HCT116 (cell line): ENCODE measurements around the gene ZNF516. TPM values are rescaled to one million over a fixed set of nuclear protein-coding genes. Genes with fewer than 3 reads are reported as not detected.

ENCODE experiments used
- ATAC-seq: fragments of 200-7000 bp; cut with Tn5 transposase; 2 replicates; pipeline ENCODE4 v1.9.1; 2020; ENCODE audit warnings: mild to moderate bottlenecking, moderate library complexity
- BruUV-seq: library from RNA; stranded (reverse); fragments of 400-500 nt; replicated peaks from 2 replicates; lab custom pipeline; 2021; lab: Mats Ljungman, UMichigan
- CTCF ChIA-PET: fragments of 300-600 bp; sonication (Branson Sonifier 250); formaldehyde crosslinking; loops from one replicate; lab custom pipeline; 2021; ENCODE audit warnings: antibody characterized with exemption; lab: Charles Lee
- POLR2A ChIA-PET: fragments of 300-600, 350-600 bp; sonication (Branson Sonifier 250); formaldehyde crosslinking; loops from one replicate; lab custom pipeline; 2021; ENCODE audit warnings: antibody characterized with exemption; lab: Charles Lee
- RAD21 ChIA-PET, 2 experiments: fragments of 300-600 bp; sonication (Branson Sonifier 250); formaldehyde crosslinking; loops; one replicate each; lab custom pipeline; 2023; ENCODE audit warnings: low total read pairs in 2 of 2; ENCODE audit not compliant: uncharacterized antibody in 2 of 2, unreplicated experiment in 2 of 2, low non-redundant PET in 1 of 2; lab: Charles Lee
- DNase-seq: peaks from one replicate; pipeline ENCODE4 v3.0.0-alpha.2; 2010; ENCODE audit warnings: low read depth, low spot score
- H2AFZ ChIP-seq: fragments of 200-600 bp; shearing (Covaris generic), sonication (generic); 2 replicates; pipeline ENCODE4 v1.6.1; 2017; ENCODE audit warnings: low read depth, mixed run types, mixed read lengths, antibody characterized with exemption, low read length; ENCODE audit not compliant: poor library complexity, severe bottlenecking
- H3K27ac ChIP-seq: 2 replicates; pipeline ENCODE4 v1.5.1; 2012; ENCODE audit warnings: low read depth, low read length
- H3K27me3 ChIP-seq: fragments of 200-600 bp; sonication (generic); 2 replicates; pipeline ENCODE4 v1.6.1; 2016; ENCODE audit warnings: mixed run types, low read length, mixed read lengths; ENCODE audit not compliant: insufficient read depth
- H3K36me3 ChIP-seq, 2 experiments: fragments of 200-500 bp in 1 of 2; fragments of 200-600 bp in 1 of 2; sonication (Bioruptor generic) in 1 of 2; sonication (generic) in 1 of 2; 2 replicates each; pipeline versions ENCODE4 v1.5.1 to v1.6.1; 2014 to 2016; ENCODE audit warnings: low read length in 2 of 2, inconsistent platforms in 1 of 2, mixed read lengths in 1 of 2, mixed run types in 1 of 2; ENCODE audit not compliant: insufficient read depth in 2 of 2, control insufficient read depth in 1 of 2
- H3K4me1 ChIP-seq, 2 experiments: fragments of 200-600 bp in 1 of 2; sonication (generic) in 1 of 2; 2 replicates each; pipeline versions ENCODE4 v1.5.1 to v1.6.1; 2012 to 2017; ENCODE audit warnings: low read length in 2 of 2, inconsistent platforms in 1 of 2, mild to moderate bottlenecking in 1 of 2, mixed read lengths in 1 of 2, mixed run types in 1 of 2, moderate library complexity in 1 of 2; ENCODE audit not compliant: insufficient read depth in 2 of 2, control insufficient read depth in 1 of 2
- H3K4me2 ChIP-seq: fragments of 200-600 bp; sonication (generic); 2 replicates; pipeline ENCODE4 v1.6.1; 2017; ENCODE audit warnings: mixed run types, low read length, mixed read lengths
- H3K4me3 ChIP-seq, 2 experiments: fragments of 200-600 bp in 1 of 2; sonication (generic) in 1 of 2; replicated peaks in 1 of 2; 2 replicates each; pipeline ENCODE4 v1.5.1; 2011 to 2016; ENCODE audit warnings: low read length in 2 of 2, control low read depth in 1 of 2, low read depth in 1 of 2, mild to moderate bottlenecking in 1 of 2, mixed read lengths in 1 of 2, mixed run types in 1 of 2
- H3K79me2 ChIP-seq: fragments of 200-600 bp; sonication (generic); 2 replicates; pipeline ENCODE4 v1.6.1; 2017; ENCODE audit warnings: mild to moderate bottlenecking, mixed run types, low read length, moderate library complexity, mixed read lengths; ENCODE audit not compliant: insufficient read depth
- H3K9ac ChIP-seq: fragments of 200-600 bp; sonication (generic); 2 replicates; pipeline ENCODE4 v1.6.1; 2016; ENCODE audit warnings: low read length, mixed read lengths
- H3K9me2 ChIP-seq: fragments of 200-600 bp; sonication (generic), shearing (Covaris generic); 2 replicates; pipeline ENCODE4 v1.6.1; 2017; ENCODE audit warnings: mixed run types, mild to moderate bottlenecking, moderate library complexity; ENCODE audit not compliant: insufficient read depth
- H3K9me3 ChIP-seq, 2 experiments: fragments of 200-500 bp in 1 of 2; fragments of 200-600 bp in 1 of 2; sonication (Bioruptor generic) in 1 of 2; sonication (generic) in 1 of 2; 2 replicates each; pipeline ENCODE4 v1.6.1; 2014 to 2017; ENCODE audit warnings: low read length in 2 of 2, mixed read lengths in 2 of 2, inconsistent platforms in 1 of 2, low read depth in 1 of 2, mild to moderate bottlenecking in 1 of 2, mixed run types in 1 of 2, moderate library complexity in 1 of 2; ENCODE audit not compliant: control insufficient read depth in 1 of 2, insufficient read depth in 1 of 2
- H4K20me1 ChIP-seq: fragments of 200-600 bp; sonication (generic), shearing (Covaris generic); 2 replicates; pipeline ENCODE4 v1.6.1; 2017; ENCODE audit warnings: mixed run types, mild to moderate bottlenecking, moderate library complexity; ENCODE audit not compliant: insufficient read depth
- ATF3 ChIP-seq: IDR thresholded peaks from 2 replicates; pipeline ENCODE4 v1.6.1; 2012
- CBX3 ChIP-seq: IDR thresholded peaks from 2 replicates; pipeline ENCODE4 v1.6.1; 2012; ENCODE audit warnings: low read depth
- CEBPB ChIP-seq: IDR thresholded peaks from 2 replicates; pipeline ENCODE4 v1.6.1; 2012; ENCODE audit warnings: low read depth
- CTCF ChIP-seq, 3 experiments: fragments of 200-600 bp in 1 of 3; sonication (generic) in 1 of 3; IDR thresholded peaks in 2 of 3; conservative IDR thresholded peaks in 1 of 3; 2 replicates each; pipeline ENCODE4 v1.5.1; 2012 to 2017; ENCODE audit warnings: low read depth in 2 of 3, low read length in 2 of 3, antibody characterized with exemption in 1 of 3, borderline replicate concordance in 1 of 3, control low read depth in 1 of 3, mild to moderate bottlenecking in 1 of 3, mixed read lengths in 1 of 3, mixed run types in 1 of 3, moderate library complexity in 1 of 3; ENCODE audit not compliant: insufficient read depth in 1 of 3
- ELF1 ChIP-seq: IDR thresholded peaks from 2 replicates; pipeline ENCODE4 v1.6.1; 2012; ENCODE audit warnings: low read depth, borderline replicate concordance
- EZH2 ChIP-seq: fragments of 200-600 bp; sonication (generic); IDR thresholded peaks from 2 replicates; pipeline ENCODE4 v1.6.1; 2017; ENCODE audit warnings: antibody characterized with exemption, mixed run types
- EZH2phosphoT487 ChIP-seq: fragments of 200-600 bp; IDR thresholded peaks from 2 replicates; pipeline ENCODE4 v1.6.1; 2018; ENCODE audit warnings: antibody characterized with exemption, borderline replicate concordance
- FOSL1 ChIP-seq: IDR thresholded peaks from 2 replicates; pipeline ENCODE4 v1.6.1; 2012; ENCODE audit warnings: low read depth
- JUND ChIP-seq: IDR thresholded peaks from 2 replicates; pipeline ENCODE4 v1.6.1; 2012
- MAX ChIP-seq: IDR thresholded peaks from 2 replicates; pipeline ENCODE4 v1.6.1; 2012
- POLR2AphosphoS5 ChIP-seq: IDR thresholded peaks from 2 replicates; pipeline ENCODE4 v1.6.1; 2011; ENCODE audit warnings: mild to moderate bottlenecking, low read depth, low read length, moderate library complexity
- RAD21 ChIP-seq: IDR thresholded peaks from 2 replicates; pipeline ENCODE4 v1.6.1; 2012; ENCODE audit warnings: low read depth, mild to moderate bottlenecking
- REST ChIP-seq: IDR thresholded peaks from 2 replicates; pipeline ENCODE4 v1.6.1; 2012; ENCODE audit warnings: low read depth
- SIN3A ChIP-seq: IDR thresholded peaks from 2 replicates; pipeline ENCODE4 v1.6.1; 2012; ENCODE audit warnings: low read depth
- SRF ChIP-seq: IDR thresholded peaks from 2 replicates; pipeline ENCODE4 v1.6.1; 2012; ENCODE audit warnings: low read depth
- TCF7L2 ChIP-seq: IDR thresholded peaks from 2 replicates; pipeline ENCODE4 v1.7.0; 2011; ENCODE audit warnings: borderline replicate concordance, inconsistent platforms; ENCODE audit not compliant: insufficient read depth, insufficient read length; ENCODE audit errors: extremely low read depth
- YY1 ChIP-seq: IDR thresholded peaks from 2 replicates; pipeline ENCODE4 v1.6.1; 2011; ENCODE audit warnings: low read length, low read depth, moderate library complexity, mild to moderate bottlenecking; ENCODE audit not compliant: insufficient replicate concordance; ENCODE audit errors: extremely low read depth
- ZBTB33 ChIP-seq: IDR thresholded peaks from 2 replicates; pipeline ENCODE4 v1.6.1; 2011; ENCODE audit warnings: mild to moderate bottlenecking, low read length, moderate library complexity; ENCODE audit not compliant: insufficient replicate concordance; ENCODE audit errors: extremely low read depth
- ZFX ChIP-seq: fragments of 450-650 bp; IDR thresholded peaks from 2 replicates; pipeline ENCODE4 v1.6.1; 2017
- intact Hi-C: fragments of 100-400 bp; cut with micrococcal nuclease; formaldehyde crosslinking; loops from 2 replicates; pipeline ENCODE4 v1.10.0; 2022
- total RNA-seq: library from RNA; stranded (reverse); gene quantifications from one replicate; pipeline ENCODE4 v1.2.1, GENCODE V29; 2021; ENCODE audit not compliant: unreplicated experiment

ZNF516 gene
- total RNA-seq, 1 experiment from 2014 or later, result 32.0 TPM

- Histone ChIP-seq H2AFZ (no peak overlapping the region), H3K27me3 (no peaks in the 10 kb centered on the region), H3K4me3 (no peak overlapping the region), H3K9ac (no peak overlapping the region), H3K36me3 (no peaks in the 10 kb centered on the region; a peak in 1 of 4 replicates), H3K9me3 (no peaks in the 10 kb centered on the region), H3K4me1 (peaks cover 0 to 9% of the 10 kb centered on the region in 2 experiments; a peak in 3 of 4 replicates), H4K20me1 (no peaks in the 10 kb centered on the region), H3K9me2 (no peaks in the 10 kb centered on the region), H3K79me2 (no peaks in the 10 kb centered on the region), H3K27ac (no peak overlapping the region), H3K4me2 (no peak overlapping the region)
- intact Hi-C loops, result no loop called here
- no TSS peak for BruUV-seq
- CTCF ChIA-PET, result no interaction called here
- no peak for TF ChIP-seq ZFX
- no peak for TF ChIP-seq SRF
- TF ChIP-seq TCF7L2, result no peak
- no peak for TF ChIP-seq FOSL1
- TF ChIP-seq EZH2, result no peak
- TF ChIP-seq CTCF (IDR thresholded peaks at IDR 0.05 in 2 of 3, conservative IDR thresholded peaks at IDR 0.05 in 1 of 3; ENCODE audit: borderline replicate concordance in 1 of 3, insufficient read depth in 1 of 3, low read depth in 2 of 3, low read length in 2 of 3), result no peak
- no peak for TF ChIP-seq CEBPB
- TF ChIP-seq YY1, result no peak
- TF ChIP-seq JUND, result no peak
- TF ChIP-seq RAD21, result no peak
- TF ChIP-seq POLR2AphosphoS5, result no peak
- TF ChIP-seq ELF1, result no peak
- TF ChIP-seq MAX, result no peak
- TF ChIP-seq CBX3, result no peak
- no peak for TF ChIP-seq ZBTB33
- no peak for TF ChIP-seq ATF3
- no peak for TF ChIP-seq SIN3A
- no peak for TF ChIP-seq EZH2phosphoT487
- no peak for TF ChIP-seq REST
- no peak for ATAC-seq
- no peak for DNase-seq
- POLR2A ChIA-PET, result no interaction called here
- RAD21 ChIA-PET, result no interaction called here
These were observed 116.4 kb downstream of the ZNF516 start for GRCh38 chr18:76378526-76379215.
